ENCODE results near the gene RNU6-8.

Gene RNU6-8

DNA sequence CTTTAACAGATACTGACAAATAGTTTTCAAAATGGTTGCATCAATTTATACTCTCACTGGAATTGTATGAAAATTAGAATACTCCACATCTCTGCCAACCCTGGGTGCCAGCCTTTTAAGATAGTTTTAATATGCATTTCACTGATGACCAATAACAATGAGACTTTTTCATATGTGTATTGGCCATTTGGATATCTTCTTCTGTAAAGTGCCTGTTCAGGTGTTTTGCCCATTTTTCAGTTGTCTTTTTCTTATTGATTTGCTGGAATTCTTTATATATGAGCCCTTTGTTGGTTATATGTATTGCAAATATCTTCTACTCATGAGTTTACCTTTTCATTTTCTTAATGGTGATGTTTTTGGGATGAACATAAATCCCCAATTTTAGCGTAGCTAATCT is 18.0 kb downstream of the RNU6-8 start:
- no peaks in the 10 kb centered on the region for H3K4me1 ChIP-seq (ENCODE audit: control insufficient read depth, insufficient read depth, low read length)

DNA sequence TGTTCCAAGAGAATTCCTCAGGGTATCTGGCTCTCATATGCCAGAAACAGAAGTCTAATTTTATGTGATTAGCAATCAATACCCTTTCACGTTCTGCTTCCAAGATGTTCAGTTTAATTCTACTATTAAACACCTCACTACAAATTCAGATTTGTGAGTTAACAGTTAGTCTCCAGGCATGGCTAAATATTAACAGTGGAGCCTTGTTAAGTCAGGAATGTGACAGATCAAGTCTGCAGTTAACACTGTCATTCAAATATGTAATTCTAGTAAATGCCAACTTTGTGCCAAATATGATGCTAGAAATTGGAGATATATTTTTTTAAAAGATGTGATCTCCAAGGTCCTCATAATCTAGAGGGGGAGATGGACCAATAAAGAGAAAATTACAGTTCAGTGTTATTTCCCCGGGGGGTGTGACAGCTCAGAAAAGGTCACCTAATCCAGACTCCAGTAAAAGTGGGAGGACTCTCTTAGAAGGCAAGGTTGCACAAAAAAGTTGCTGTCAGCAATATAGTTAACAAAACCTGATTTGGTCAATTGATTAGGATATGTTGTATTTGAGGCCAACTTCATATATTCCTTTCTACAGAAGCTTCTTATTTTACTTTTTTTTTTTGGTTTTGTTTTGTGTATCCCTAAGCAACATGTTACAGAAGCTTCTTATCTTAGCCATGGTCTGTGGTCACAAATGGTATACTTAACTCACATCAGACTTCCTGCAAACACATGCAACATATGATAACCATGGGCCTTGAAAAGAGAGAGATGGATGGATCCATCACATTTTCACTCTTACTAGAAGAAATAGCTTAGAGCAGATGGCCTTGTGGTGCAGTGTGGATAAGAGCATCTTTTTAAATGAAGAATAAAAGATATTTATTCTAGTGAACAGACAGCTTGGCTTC is 19.7 kb downstream of the RNU6-8 start:
- H3K36me3 ChIP-seq (ENCODE audit: control insufficient read depth, insufficient read depth, low read length): no peaks in the 10 kb centered on the region
- no peaks in the 10 kb centered on the region for H3K9me3 ChIP-seq (ENCODE audit: control insufficient read depth, insufficient read depth, low read length)
- H3K4me1 ChIP-seq (ENCODE audit: control insufficient read depth, insufficient read depth, low read length): no peaks in the 10 kb centered on the region

More for the DNA sequence above, 18.0 kb downstream of the RNU6-8 start:
- H3K4me3 ChIP-seq (ENCODE audit: low read depth, low read length): no peak overlapping the region
- H3K9me3 ChIP-seq (ENCODE audit: control insufficient read depth, insufficient read depth, low read length): no peaks in the 10 kb centered on the region
- H3K9ac ChIP-seq (ENCODE audit: low read depth, low read length): no peak overlapping the region
- no peaks in the 10 kb centered on the region for H3K36me3 ChIP-seq (ENCODE audit: control insufficient read depth, insufficient read depth, low read length)
- no peaks in the 10 kb centered on the region for H3K27me3 ChIP-seq (ENCODE audit: control insufficient read depth, insufficient read depth, low read length)

DNA sequence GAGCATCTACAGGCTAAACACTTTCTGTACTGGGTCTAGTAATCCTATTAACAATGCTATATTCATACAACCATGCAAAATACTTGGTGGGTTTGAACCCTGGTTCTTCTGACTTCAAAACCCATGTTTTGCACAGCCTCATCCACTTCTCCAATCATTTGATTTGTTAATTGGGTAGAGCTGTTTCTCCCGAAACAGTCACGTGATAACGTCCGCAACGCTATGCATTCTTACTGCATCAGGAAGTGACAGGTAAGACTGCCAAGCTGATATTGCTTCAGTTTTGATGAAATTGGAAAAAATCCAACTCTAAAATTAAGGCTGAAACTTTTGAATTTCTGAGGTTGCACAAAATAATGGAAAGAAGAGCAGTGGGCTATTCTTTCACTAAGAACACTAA is 31.6 kb downstream of the RNU6-8 start:
- Histone ChIP-seq H3K9ac (ENCODE audit: low read depth, low read length) (no peak overlapping the region), H3K27me3 (ENCODE audit: control insufficient read depth, insufficient read depth, low read length) (no peaks in the 10 kb centered on the region), H3K4me3 (ENCODE audit: low read depth, low read length) (no peak overlapping the region), H3K9me3 (ENCODE audit: control insufficient read depth, insufficient read depth, low read length) (no peaks in the 10 kb centered on the region), H3K36me3 (ENCODE audit: control insufficient read depth, insufficient read depth, low read length) (no peaks in the 10 kb centered on the region), H3K4me1 (ENCODE audit: control insufficient read depth, insufficient read depth, low read length) (no peaks in the 10 kb centered on the region)

More for the DNA sequence above, 19.7 kb downstream of the RNU6-8 start:
- Histone ChIP-seq H3K4me3 (ENCODE audit: low read depth, low read length) (no peak overlapping the region), H3K9ac (ENCODE audit: low read depth, low read length) (no peak overlapping the region), H3K27me3 (ENCODE audit: control insufficient read depth, insufficient read depth, low read length) (no peaks in the 10 kb centered on the region)

- no peaks in the 10 kb centered on the region for H3K9me3 ChIP-seq (ENCODE audit: control insufficient read depth, insufficient read depth, low read length)
- no peak overlapping the region for H3K4me3 ChIP-seq (ENCODE audit: low read depth, low read length)
- H3K4me1 ChIP-seq (ENCODE audit: control insufficient read depth, insufficient read depth, low read length): no peaks in the 10 kb centered on the region
- H3K27me3 ChIP-seq (ENCODE audit: control insufficient read depth, insufficient read depth, low read length): no peaks in the 10 kb centered on the region
- H3K9ac ChIP-seq (ENCODE audit: low read depth, low read length): no peak overlapping the region
- H3K36me3 ChIP-seq (ENCODE audit: control insufficient read depth, insufficient read depth, low read length): no peaks in the 10 kb centered on the region
Observed at GRCh38 chr14:32169191-32169590, 33.9 kb downstream of the RNU6-8 start.

- H3K9ac ChIP-seq (ENCODE audit: low read depth, low read length): no peak overlapping the region
- H3K27me3 ChIP-seq (ENCODE audit: control insufficient read depth, insufficient read depth, low read length): no peaks in the 10 kb centered on the region
- H3K9me3 ChIP-seq (ENCODE audit: control insufficient read depth, insufficient read depth, low read length): no peaks in the 10 kb centered on the region
- no peaks in the 10 kb centered on the region for H3K4me1 ChIP-seq (ENCODE audit: control insufficient read depth, insufficient read depth, low read length)
- no peak overlapping the region for H3K4me3 ChIP-seq (ENCODE audit: low read depth, low read length)
- no peaks in the 10 kb centered on the region for H3K36me3 ChIP-seq (ENCODE audit: control insufficient read depth, insufficient read depth, low read length)
Observed at GRCh38 chr14:32167907-32168306, 35.2 kb downstream of the RNU6-8 start.

DNA sequence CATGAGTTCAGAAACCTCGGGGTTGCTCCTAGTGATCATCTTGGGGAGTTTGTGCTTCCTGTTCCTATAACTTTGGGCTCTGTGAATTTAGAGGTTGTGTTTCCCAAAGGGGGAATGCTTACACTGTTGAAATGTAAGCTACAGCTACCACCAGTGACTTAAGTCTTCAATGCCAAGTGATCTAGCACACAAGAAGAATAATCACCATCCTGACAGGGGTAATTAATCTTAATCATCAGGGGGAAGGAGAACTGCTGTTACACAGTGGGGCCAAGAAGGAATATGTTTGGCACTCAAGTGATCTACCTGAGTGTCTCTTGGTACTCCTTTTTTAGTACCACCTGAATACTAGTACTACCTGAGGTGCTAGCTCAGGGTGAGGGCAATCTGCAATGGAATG is 36.1 kb downstream of the RNU6-8 start:
- no peaks in the 10 kb centered on the region for H3K4me1 ChIP-seq (ENCODE audit: control insufficient read depth, insufficient read depth, low read length)
- no peaks in the 10 kb centered on the region for H3K9me3 ChIP-seq (ENCODE audit: control insufficient read depth, insufficient read depth, low read length)
- no peaks in the 10 kb centered on the region for H3K36me3 ChIP-seq (ENCODE audit: control insufficient read depth, insufficient read depth, low read length)
- no peaks in the 10 kb centered on the region for H3K27me3 ChIP-seq (ENCODE audit: control insufficient read depth, insufficient read depth, low read length)
- H3K4me3 ChIP-seq (ENCODE audit: low read depth, low read length): no peak overlapping the region
- no peak overlapping the region for H3K9ac ChIP-seq (ENCODE audit: low read depth, low read length)

DNA sequence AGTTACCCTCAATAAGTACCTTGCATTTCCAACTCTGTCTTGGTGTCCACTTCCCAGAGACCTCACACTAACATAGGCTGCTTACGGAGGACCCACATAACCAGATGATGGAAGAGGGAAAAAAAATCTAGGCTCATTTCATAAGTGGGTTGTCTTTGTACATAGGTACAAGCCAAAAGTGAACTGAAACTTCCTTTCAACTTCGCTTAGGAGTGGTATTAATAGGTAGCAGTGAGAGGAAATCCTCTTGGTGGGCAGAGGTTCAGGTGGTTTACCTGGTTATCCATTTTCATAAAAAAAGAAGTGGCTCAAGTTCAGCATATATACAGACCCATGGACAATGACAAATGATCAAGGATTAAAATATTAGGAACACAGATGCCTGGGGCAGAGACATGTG is 37.0 kb downstream of the RNU6-8 start:
- Histone ChIP-seq H3K27me3 (ENCODE audit: control insufficient read depth, insufficient read depth, low read length) (no peaks in the 10 kb centered on the region), H3K4me1 (ENCODE audit: control insufficient read depth, insufficient read depth, low read length) (no peaks in the 10 kb centered on the region), H3K4me3 (ENCODE audit: low read depth, low read length) (no peak overlapping the region), H3K9me3 (ENCODE audit: control insufficient read depth, insufficient read depth, low read length) (no peaks in the 10 kb centered on the region), H3K36me3 (ENCODE audit: control insufficient read depth, insufficient read depth, low read length) (no peaks in the 10 kb centered on the region), H3K9ac (ENCODE audit: low read depth, low read length) (no peak overlapping the region)
